HG03521 (cell line): ENCODE results near the gene PRR20G.

Experiments
- ATAC-seq: cut with Tn5 transposase; IDR thresholded peaks from one replicate; pipeline ENCODE4 v1.9.1; 2021; ENCODE audit warnings: mild to moderate bottlenecking, moderate library complexity; ENCODE audit not compliant: unreplicated experiment

The PRR20G gene

GRCh38 chr3:127237835-127238234 lies 50.0 kb downstream of the PRR20G start:
- no peak for ATAC-seq

DNA sequence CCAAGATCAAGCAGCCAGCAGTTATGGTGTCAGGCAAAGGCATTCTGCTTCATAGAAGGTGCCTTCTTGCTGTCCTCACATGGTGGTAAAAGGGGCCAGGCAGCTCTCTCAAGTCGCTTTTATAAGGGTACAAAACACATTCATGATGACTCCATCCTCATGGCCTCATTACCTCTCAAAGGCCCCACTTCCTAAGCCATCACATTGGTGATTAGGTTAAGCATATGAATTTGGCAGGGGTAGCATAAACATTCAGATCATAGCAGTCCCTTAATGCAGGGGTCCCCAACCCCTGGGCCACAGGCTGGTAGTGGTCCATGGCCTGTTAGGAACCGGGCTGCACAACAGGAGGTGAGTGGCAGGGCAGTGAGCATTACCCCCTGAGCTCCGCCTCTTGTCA lies 52.1 kb downstream of the PRR20G start:
- no peak for ATAC-seq

GRCh38 chr3:127234778-127235177 lies 53.1 kb downstream of the PRR20G start:
- ATAC-seq = no peak
